Inflammatory macrophage treated with lipopolysaccharide for 1 hour (primary cell): ENCODE results near the gene LMOD1.
"Not testable (repeated sequence)": the region's sequence is repeated elsewhere in the genome, so short reads cannot be mapped to it uniquely, and the experiment has no call there.

Source experiments
- DNase-seq, 2 donors: peaks; one replicate each; pipeline ENCODE4 v3.0.0-alpha.2; 2020 to 2022

The LMOD1 gene

DNA sequence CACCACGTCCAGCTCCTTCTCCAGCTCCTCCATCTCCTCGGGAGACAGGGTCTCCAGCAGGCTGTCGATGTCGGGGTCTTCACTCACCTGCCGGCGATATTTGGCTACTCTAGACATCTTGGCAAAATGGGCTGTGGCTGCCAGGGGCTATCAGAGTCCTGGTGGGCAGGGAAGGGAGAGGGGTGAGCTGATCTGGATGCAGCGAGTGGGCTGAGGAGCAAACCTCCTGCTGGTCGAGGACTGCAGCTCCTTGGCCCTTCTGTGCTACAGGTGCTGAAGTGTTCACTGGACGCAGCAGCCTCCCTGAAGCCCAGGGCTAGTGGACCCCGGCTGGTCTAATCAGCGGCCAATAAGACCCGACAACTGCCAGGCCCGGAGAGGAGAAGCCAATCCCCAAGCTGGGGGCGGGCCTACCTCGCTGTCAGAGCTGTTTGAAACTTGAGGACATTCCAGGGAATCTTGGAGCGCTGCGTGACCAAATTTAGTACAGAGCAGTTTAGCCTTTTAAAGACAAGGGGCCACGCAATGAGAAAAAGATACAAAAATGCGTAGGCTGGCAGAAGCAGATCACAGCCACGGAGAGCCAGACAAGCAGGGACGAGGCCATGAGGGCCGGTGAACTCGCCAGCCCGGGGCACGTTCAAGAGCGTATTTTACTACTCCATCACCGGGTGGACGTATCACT lies at the start of gene LMOD1:
Gene LMOD1, minus strand, starts transcription at position 325 of the 685 bp plus-strand sequence. Its CDS starts 208 bp downstream, at position 117.
- DNase-seq = peak; percentile 14 to 31

DNA sequence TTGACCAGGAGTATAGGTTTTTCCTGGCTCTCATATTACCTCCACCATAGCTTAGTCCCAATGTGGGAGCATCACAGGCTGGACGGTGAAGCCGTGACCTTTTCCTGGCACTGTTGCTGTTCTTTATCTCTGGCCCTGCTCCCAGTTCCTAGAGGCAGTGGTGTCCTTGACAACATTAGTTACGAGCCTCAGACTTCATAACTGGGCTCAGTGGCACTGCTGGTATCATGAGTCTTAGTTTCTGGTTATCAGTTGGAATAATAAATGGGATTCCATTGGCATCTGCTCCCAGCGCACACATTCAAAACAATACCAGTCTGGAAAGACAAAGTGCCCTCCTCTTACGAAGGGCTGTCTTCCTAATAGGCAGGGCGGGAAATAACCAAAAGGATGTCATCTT lies 44.1 kb upstream of the LMOD1 start:
- no peak for DNase-seq

DNA sequence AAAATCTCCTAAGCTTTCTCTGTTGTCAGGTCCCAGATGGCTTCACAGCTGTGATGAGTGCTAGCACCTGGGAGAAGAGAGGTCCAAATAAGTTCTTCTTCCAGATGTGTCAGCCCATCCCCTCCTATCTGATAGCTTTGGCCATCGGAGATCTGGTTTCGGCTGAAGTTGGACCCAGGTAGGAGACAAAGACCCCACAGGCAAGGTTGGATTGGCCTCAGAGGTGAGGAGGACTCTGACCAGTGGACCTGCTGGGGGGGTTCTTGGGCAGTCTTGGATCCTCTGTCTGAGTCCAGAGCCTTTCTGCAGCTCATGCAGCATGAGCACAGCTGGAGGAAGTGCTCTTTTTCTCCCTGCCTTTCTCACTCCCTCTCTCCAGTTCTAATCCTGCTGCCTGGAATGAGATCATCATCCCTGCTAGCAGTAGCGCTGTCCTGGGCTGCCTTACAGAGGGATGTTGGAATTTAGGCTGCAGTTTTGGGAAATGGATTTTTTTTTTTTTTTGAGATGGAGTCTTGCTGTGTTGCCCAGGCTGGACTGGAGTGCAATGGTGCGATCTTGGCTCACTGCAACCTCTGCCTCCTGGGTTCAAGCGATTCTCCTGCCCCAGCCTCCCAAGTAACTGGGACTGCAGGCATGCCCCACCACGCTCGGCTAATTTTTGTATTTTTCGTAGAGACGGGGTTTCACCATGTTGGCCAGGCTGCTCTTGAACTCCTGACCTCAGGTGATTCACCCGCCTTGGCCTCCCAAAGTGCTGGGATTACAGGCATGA lies 43.2 kb upstream of the LMOD1 start:
- no peak for DNase-seq

- no peak for DNase-seq
Measured at GRCh38 chr1:201988601-201989000, 42.3 kb upstream of the LMOD1 start.

DNA sequence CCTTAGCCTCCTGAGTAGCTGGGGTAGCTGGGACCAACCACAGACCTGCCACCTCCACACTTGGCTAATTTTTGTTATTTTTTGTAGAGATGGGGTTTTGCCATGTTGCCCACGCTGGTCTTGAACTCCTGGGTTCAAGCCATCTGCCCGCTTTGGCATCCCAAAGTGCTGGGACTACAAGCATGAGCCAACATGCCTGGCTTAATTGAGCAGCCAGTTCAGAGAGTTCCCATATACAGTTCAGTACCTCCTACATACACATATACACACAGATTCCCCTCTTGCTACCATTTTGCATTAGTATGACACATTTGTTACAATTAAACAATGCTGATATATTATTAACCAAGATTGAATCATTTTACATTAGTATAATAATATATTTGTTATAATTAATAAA lies 39.0 kb upstream of the LMOD1 start:
- no peak for DNase-seq

- DNase-seq = no peak
Measured at GRCh38 chr1:201984446-201984845, 38.1 kb upstream of the LMOD1 start.

DNA sequence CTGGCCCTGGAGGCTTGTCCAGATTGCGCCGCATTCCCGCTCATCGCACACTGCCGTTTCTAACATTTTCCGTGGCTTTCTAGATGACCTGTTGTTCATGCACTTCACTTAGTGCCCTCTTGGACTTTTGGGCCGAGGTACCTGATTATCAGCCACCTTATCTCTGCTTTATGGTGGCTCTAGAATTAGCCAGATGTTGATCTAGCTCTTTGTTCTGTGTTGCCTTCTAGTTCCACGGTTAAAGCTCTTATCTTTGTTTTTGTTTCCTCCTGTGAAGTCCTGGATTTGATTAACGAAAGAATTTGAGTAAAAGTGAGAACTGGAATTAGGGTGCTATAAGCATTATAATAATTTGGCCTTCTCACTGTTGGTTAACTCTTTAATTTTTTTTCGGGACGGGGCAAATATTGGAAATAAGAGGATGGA lies 37.0 kb upstream of the LMOD1 start:
- no peak for DNase-seq

DNA sequence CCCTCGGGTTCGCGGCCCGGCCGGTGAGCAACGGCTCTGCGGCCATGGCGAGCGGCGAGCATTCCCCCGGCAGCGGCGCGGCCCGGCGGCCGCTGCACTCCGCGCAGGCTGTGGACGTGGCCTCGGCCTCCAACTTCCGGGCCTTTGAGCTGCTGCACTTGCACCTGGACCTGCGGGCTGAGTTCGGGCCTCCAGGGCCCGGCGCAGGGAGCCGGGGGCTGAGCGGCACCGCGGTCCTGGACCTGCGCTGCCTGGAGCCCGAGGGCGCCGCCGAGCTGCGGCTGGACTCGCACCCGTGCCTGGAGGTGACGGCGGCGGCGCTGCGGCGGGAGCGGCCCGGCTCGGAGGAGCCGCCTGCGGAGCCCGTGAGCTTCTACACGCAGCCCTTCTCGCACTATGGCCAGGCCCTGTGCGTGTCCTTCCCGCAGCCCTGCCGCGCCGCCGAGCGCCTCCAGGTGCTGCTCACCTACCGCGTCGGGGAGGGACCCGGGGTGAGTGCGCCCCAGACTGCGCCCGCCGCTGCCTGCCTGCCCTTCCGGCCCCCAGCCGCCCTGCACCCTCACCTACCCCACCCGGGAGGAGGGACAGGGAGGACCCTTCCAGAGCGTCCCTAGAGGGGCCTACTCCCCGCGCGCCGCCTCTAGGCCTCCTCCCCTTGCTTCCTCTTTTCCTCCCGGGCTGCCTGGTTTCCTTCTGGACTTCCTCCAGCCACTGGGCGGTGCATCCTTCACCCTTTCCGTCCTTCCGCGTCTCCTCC lies 36.5 kb upstream of the LMOD1 start, which contains the start of gene RNPEP:
Gene RNPEP, plus strand, starts transcription at position 26 of the 757 bp plus-strand sequence. Its CDS starts 19 bp downstream, at position 45.
- DNase-seq = peak; percentile 77 to 82

- DNase-seq = peak in 1 of 2 donors; percentile 71
Measured at GRCh38 chr1:201982082-201982622, 35.8 kb upstream of the LMOD1 start.

GRCh38 chr1:201970334-201971159 lies 24.2 kb upstream of the LMOD1 start:
- no peak for DNase-seq

DNA sequence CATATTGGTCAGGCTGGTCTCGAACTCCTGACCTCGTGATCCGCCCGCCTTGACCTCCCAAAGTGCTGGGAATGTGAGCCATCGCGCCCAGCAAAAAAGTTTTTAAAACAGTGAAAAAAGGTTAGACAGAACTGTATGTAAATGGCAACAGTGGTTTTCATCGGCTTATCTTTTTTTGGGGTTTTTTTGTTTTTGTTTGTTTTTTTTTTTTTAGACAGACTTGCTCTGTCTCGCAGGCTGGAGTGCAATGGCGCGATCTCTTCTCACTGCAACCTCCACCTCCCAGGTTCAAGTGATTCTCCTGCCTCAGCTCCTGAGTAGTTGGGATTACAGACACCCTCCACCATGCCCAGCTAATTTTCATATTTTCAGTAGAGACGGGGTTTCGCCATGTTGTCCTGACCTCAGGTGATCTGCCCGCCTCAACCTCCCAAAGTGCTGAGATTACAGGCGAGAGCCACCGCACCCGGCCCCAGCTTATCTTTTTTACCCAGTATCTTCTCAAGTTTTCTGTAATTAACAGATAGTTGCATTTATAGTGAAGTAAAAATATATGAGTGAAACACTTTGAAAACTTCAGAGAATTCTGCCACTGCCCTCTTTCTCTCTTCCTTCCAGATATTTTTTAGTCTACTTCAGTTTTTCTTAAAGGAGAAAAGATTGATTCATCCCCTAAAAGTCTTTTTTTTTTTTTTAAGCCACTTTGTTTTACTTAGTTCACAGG lies 22.0 kb upstream of the LMOD1 start:
- DNase-seq = no peak

DNA sequence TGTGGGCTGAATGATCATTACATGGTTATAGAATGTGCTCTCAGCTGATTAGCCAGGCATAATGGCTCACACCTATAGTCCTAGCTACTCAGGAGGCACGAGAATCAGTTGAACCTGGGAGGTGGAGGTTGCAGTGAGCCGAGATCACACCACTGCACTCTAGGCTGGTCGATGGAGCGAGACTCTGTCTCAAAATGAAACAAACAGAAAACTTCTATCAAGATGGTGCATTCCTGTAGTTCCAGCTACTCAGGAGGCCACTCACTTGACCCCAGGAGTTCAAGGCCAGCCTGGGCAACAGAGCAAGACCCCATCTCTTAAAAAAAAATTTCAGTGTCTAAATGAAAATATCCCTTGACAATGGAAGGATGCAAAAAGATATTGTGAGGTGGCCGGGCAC lies 19.8 kb upstream of the LMOD1 start:
- no peak for DNase-seq

DNA sequence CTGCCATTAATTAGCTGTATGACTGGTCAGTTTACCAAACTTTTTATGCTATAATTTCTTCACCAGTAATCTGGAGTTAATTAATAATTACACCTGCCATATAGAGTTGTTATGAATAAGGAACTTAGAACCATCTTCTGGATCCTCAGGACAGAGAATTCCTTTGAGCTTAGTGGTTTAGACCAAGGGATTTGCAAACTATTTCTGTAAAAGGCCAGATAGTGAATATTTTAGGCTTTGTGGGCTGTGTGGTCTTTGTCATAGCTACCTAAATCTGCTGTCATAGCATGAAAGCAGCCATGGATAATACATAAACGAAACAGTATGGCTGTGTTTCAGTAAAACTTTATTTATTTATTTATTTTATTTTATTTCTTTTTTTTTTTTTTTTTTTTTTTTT lies 17.9 kb upstream of the LMOD1 start:
- DNase-seq = no peak

DNA sequence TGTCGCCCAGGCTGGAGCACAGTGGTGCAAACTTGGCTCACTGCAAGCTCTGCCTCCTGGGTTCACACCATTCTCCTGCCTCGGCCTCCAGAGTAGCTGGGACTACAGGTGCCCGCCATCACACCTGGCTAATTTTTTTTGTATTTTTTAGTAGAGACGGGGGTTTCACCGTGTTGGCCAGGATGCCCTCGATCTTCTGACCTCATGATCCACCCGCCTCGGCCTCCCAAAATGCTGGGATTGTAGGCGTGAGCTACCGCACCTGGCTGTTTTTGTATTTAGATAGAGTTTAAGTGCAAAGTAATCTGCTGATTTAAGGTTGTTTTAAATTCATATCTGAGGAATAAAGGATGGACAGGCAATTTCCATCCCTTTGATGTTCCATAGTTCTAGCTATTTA lies 16.0 kb upstream of the LMOD1 start:
- not testable (repeated sequence) for DNase-seq

DNA sequence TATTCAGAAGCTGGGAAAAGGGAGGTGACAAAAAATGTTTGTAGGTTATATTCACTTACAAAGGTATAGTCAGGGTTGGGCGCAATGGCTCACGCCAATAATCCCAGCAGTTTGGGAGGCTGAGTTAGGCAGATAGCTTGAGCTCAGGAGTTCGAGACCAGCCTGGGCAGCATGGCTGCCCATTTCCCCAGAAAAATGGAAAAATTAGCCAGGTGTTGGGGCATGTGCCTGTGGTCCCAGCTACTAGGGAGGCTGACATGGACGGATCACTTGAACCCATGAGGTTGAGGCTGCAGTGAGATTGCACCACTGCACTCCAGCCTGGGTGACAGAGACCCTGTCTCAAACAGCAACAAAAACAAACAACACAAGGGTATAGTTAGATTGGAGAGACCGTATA lies 12.0 kb upstream of the LMOD1 start:
- DNase-seq = no peak

- peak in 1 of 2 donors; percentile 48 for DNase-seq
Measured at GRCh38 chr1:201955729-201956143, 9.4 kb upstream of the LMOD1 start.

- peak; percentile 98 to 100 for DNase-seq
Measured at GRCh38 chr1:201955009-201955728, 8.8 kb upstream of the LMOD1 start, which contains the start of gene TIMM17A. TSS of gene TIMM17A (plus strand) at chr1:201955503. CDS start at chr1:201955527, 24 bp downstream.

GRCh38 chr1:201954263-201955008 lies 8.1 kb upstream of the LMOD1 start:
- DNase-seq = no peak

- DNase-seq = no peak
Measured at GRCh38 chr1:201949491-201949890, 3.1 kb upstream of the LMOD1 start.

- DNase-seq = no peak
Measured at GRCh38 chr1:201947697-201948008, 1.3 kb upstream of the LMOD1 start.
